Measurements from ENCODE around the gene CALB2. TPM values are rescaled to one million over a fixed set of nuclear protein-coding genes. Genes with fewer than 3 reads are reported as not detected.
A peak's percentile ranks its signal among the peaks of the same experiment; 100 is the strongest.

Gene CALB2
- total RNA-seq, 1 donor from 2014 or later = 0.31 TPM

- DNase-seq = no peak
These were observed 30.8 kb downstream of the CALB2 start for GRCh38 chr16:71389330-71389729.

- no peak for DNase-seq
These were observed 38.1 kb downstream of the CALB2 start for GRCh38 chr16:71396594-71396993.

DNA sequence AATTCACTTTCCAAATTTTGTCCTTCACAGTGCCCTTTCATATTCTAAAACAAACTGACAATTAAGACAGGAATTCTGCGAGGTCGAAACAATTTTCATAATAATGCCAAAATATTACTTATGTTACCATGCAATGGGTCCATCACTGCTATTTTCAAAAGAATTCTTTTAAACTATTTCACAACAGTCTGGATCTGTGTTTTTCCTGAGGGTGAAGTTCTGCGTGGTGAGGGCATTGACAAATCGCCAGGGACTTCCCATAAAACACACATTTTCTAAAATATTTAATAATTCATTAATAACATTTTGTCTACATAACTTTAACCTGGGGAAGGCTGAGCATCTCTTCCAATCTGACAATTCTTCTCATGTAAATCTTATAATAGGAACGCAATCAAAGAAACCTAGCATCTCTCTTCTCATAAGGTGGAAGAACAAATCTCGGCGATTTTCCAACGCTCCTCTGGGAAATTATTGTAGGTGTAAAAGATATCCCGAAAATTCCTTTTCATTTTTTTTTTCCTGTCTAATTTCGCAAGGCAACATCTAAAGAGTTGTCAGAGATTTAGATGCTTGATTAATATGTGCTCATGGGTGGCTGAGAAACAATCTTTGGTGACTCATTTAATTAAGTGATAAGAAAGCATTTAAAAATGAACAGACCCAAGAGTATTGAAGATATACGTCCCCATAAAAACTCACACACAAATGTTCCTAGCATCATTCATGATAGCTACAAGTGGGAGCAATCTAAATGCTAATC lies 41.5 kb downstream of the CALB2 start:
- DNase-seq = no peak

DNA sequence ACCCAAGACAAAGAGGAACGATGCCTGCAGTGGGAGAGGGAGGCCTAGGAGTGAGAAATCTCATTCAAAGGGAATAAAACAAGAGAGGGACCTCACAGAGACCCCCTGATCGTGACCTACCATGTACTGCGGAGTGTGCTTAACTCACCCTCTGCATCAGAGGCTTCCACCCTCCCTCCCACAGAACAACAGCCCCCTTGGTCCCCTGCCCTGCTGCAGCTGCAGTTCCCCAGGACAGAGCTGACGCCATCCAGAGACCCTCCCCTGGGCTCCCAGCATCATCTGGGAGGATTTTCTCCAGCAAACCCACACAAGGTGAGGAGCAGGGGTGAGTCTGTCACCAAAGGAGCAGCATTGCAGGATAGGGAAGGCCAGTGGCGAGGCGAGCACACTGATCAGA lies 43.5 kb downstream of the CALB2 start:
- DNase-seq = no peak

- DNase-seq = no peak
These were observed 44.2 kb downstream of the CALB2 start for GRCh38 chr16:71402674-71403073.

DNA sequence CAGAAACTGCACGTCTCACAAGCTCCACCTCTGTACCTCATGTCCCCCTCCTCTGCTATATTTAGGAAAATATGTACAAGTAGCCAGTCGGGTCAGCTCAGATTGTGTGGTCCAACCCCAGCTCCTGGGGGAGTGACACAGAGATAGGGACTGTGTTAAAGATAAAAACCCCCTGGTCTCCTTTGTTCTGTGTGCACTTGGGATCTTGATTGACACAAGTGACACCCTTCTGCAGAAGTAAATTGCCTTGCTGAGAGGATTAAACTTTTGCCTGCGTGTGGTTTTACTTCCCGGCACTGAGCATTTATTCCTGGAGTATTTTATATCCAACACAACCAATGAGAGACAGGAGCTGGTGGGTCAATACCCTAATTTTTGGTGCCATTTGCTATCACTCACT lies 45.8 kb downstream of the CALB2 start:
- DNase-seq = no peak

DNA sequence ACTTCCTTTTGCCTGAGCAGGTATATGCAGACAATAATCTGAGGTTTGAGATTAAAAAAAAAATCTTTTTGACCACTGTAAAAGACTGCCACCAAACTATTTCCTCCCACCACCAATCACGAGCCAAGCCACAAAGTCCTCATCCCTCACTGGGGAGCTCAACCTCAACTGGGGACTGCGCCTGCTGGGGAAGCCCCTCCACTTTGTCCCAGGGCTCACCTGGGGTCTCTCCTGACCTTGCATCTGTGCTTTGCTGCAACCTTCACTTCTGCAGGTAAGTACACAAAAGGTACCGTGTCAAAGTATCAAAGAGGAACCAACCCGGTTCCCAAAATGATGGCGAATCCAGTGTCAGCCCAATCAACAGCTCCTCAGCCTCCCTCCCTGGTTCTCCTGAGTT lies 47.8 kb downstream of the CALB2 start:
- no peak for DNase-seq

DNA sequence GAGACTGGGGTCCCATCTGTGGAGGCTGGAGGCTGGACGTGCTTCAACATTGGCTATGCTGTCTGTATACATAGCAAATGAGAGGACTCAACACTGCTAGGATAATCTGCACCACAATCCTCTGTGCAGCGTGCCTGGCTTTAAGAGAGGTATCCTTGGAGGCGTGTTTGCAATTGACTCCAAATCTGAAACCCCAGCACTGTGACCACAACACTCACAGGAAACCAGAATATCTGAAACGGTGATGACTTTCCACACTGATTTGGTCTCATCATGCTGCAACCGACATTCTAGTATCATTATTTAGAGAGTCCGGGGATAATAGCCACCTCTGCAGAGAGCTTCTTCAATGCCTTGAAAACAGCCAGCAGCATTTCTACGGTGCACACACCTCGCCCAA lies 48.2 kb downstream of the CALB2 start:
- no peak for DNase-seq

DNA sequence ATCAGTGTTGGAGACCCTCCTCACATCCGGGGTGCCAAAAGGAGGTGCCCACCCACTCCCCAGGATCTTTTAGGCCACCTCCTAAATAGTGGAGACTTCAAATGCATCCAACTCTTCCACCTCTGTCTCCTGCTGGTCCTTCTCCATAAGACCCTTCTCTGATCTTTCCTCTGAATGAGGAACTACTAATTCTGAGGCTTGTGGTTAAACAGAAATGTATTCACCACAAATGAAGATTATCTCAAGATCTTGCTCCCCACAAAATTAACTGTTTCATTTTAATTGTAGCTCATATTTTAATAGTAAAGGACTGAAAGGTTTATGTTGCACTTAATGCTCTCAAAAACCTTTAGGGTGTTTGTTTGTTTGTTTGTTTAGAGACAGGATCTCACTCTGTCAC lies 49.2 kb downstream of the CALB2 start:
- no peak for DNase-seq

GRCh38 chr16:71408536-71408935 lies 50.0 kb downstream of the CALB2 start:
- DNase-seq = no peak

GRCh38 chr16:71409011-71409775 lies 50.7 kb downstream of the CALB2 start:
- no peak for DNase-seq

GRCh38 chr16:71410146-71410545 lies 51.6 kb downstream of the CALB2 start:
- no peak for DNase-seq

DNA sequence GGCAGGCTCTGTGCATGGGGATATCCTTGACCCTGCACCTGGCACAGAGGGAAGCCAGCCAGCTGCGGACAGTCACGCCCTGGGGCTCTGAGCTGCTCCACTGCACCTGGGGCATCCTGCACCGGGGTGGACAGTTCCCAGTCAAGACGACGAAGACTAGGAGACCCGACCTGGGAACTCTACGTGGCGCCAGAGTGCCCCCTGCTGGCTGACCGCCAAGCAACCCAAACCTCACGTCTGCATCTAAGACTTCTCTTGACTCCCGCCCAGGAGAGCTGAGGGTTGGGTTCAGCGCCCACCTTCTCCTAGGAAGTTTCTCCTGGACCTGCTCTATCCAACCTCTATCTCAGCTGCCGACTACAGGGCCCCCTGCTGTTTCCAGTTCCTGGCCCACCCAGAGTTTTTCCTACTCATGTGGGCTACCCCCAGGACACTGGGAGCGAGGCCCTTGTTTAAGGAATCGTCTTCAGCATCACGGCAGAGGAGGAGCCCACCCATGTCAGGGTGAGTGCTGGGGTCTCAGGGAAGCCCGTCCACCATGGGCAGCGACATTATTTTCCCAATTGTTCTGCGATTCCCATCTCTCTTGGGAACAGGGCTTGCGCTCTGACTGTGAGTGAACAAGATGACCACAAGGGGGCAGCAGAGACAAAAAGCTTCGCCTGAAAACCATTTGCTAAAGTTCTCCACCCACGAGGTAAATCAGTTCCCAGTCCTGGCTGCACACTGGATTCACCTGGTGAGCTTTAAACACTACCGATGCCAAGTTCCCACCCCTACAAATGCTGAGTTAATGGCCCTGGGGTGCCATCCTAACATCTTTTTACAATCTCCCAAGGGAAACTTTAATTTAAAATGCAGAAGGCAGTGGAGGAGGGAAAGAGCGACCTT lies 54.0 kb downstream of the CALB2 start:
- peak; percentile 88 for DNase-seq

DNA sequence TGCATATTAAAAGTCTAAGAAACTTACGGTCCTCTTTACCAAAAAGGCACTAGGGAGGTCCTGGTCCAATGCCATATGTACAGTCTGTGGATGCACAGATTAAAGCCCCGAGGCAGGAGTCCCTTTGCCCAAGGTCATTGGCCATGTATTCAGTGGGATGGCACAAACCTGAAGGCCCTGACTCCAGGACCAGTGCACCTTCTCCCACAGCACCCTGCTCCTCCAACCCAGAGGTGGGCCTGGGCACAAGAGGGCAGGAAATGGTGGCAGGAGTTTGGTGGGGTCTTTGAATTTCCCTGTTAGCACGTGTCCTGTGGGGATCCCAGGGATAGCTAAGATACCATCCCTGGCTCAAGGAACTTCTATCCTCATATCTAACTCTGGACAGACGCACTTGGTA lies 54.8 kb downstream of the CALB2 start:
- DNase-seq = no peak

DNA sequence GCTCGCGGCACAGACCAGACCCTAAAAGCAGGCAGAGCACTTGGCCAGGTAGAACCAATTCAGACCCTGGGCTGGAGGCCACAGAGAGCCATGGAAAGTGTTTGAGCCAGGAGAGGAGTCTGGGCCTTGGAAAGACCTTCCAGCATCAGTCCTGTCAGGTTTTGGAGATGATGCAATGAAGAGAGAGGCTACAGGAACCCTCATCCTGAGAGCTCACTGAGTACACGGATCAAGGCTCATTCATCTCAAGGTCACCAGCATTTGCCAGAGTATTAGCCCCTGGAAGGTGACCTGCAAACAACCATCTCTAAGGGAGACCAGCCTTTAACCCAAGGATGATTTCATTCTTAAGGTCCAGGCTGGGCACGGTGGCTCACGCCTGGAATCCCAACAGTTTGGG lies 55.5 kb downstream of the CALB2 start:
- no peak for DNase-seq

DNA sequence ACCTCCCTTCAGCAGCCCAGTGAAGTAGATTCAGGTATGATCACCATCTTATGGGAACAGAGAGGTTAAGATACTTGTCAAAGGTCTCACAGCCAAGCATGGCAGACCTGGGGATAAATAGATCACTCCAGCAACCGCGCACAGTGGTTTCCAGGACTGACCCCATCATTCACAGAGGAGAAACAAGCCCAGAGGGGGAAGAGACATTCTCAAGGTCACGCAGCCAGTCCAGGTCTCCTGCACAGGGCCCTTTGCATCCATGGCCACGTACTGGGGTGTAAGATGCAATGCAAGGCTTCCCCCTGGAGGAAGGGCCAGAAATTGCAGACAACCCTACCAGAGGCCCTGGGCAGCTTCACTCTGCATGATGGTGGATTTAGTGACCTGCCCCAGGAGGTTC lies 63.4 kb downstream of the CALB2 start:
- no peak for DNase-seq

GRCh38 chr16:71423016-71423415 lies 64.5 kb downstream of the CALB2 start:
- no peak for DNase-seq

- DNase-seq = no peak
These were observed 65.3 kb downstream of the CALB2 start for GRCh38 chr16:71423865-71424264.

DNA sequence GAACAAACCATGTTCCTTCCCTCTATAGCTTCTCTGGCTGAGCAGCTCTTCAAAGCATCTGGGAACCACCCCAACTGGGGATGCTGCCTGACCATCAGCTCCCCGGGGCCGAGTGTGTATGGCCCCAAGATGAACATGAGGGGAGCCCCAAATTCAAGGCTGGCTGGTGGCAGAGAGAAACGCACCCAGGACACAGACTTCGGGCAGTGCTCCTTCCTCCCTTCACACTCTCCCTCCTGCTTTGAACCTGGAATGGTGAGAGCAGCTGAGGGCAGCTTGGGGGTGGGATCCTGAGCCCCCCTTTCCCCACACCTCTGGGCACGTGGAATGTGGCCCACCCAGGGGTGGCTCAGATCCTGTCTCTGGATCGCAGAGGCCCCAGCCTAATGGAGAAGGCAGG lies 66.1 kb downstream of the CALB2 start:
- DNase-seq = no peak

DNA sequence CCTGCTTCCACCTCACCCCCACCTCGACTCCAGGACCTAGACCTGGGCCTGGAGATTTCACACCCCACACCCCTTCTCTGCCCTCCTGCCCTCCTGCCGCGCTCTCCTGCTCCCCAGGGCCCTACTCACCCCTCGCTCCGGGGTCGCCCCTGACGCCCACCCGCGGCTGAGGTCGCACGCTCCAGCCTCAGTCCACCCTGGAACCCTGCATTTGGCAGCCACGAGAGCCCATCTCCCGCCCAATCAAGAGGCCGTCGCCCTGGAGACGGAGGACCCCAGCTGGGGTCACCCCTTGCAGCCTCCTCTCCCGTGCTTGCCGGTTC lies 67.2 kb downstream of the CALB2 start:
- DNase-seq = no peak

GRCh38 chr16:71426069-71426879 lies 67.8 kb downstream of the CALB2 start:
- peak; percentile 42 for DNase-seq
